PC-3 (cell line): ENCODE results near the gene CTXN3.

Experiments used
- CTCF ChIP-seq: fragments of 300-600 bp; sonication (generic); conservative IDR thresholded peaks from 2 replicates; pipeline ENCODE4 v1.5.1; 2017; ENCODE audit warnings: antibody characterized with exemption, low read depth, mild to moderate bottlenecking, low read length
- EZH2phosphoT487 ChIP-seq: fragments of 300-600 bp; sonication (generic); IDR thresholded peaks from 2 replicates; pipeline ENCODE4 v1.6.1; 2018; ENCODE audit warnings: mild to moderate bottlenecking, antibody characterized with exemption, low read length, borderline replicate concordance

DNA sequence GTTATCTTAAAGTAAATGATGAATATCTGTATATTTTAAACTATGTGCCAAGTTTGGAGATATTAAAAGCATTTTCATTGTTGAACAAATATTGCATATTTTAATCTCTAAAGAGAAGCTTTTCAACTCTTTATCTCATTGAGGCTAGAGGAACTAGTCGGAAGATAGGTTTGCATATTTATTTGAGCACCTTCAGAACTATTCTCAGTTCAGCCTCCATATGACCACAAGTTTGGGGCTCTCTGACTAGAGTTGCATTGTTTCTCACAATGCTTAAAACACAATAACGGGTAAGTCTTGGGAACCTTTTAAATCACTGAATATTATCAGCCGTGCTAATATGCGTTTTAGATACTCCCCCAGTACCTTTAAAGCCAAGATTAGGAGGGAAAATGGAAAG, 47.3 kb upstream of the CTXN3 start:
- no peak for TF ChIP-seq CTCF
- no peak for TF ChIP-seq EZH2phosphoT487
